WI38 (cell line): ENCODE results near the gene PIK3R6.
"Not testable (repeated sequence)": the region's sequence is repeated elsewhere in the genome, so short reads cannot be mapped to it uniquely, and the experiment has no call there.

ENCODE experiments used
- H3K4me3 ChIP-seq: 2 replicates; pipeline ENCODE4 v1.5.1; 2011; ENCODE audit warnings: low read depth, mild to moderate bottlenecking, control low read depth, low read length
- CTCF ChIP-seq: IDR thresholded peaks from 2 replicates; pipeline ENCODE4 v1.5.1; 2012; ENCODE audit warnings: low read depth, mild to moderate bottlenecking, control low read depth, low read length

The PIK3R6 gene

GRCh38 chr17:8887834-8888703, 20.6 kb upstream of the PIK3R6 start:
- no peak for TF ChIP-seq CTCF

GRCh38 chr17:8887301-8887700, 19.8 kb upstream of the PIK3R6 start:
- no peak overlapping the region for H3K4me3 ChIP-seq

More at GRCh38 chr17:8887834-8888703, 20.6 kb upstream of the PIK3R6 start:
- H3K4me3 ChIP-seq: no peak overlapping the region

GRCh38 chr17:8885967-8886684, 18.7 kb upstream of the PIK3R6 start:
- no peak for TF ChIP-seq CTCF
- H3K4me3 ChIP-seq: no peak overlapping the region

More at GRCh38 chr17:8887301-8887700, 19.8 kb upstream of the PIK3R6 start:
- no peak for TF ChIP-seq CTCF

GRCh38 chr17:8885163-8885966, 17.9 kb upstream of the PIK3R6 start:
- H3K4me3 ChIP-seq: not testable (repeated sequence)

GRCh38 chr17:8884336-8884990, 17.0 kb upstream of the PIK3R6 start:
- H3K4me3 ChIP-seq: no peak overlapping the region
- no peak for TF ChIP-seq CTCF

- no peak for TF ChIP-seq CTCF
- H3K4me3 ChIP-seq: no peak overlapping the region
Observed at GRCh38 chr17:8883353-8883752, 15.9 kb upstream of the PIK3R6 start.

GRCh38 chr17:8881606-8882005, 14.1 kb upstream of the PIK3R6 start:
- H3K4me3 ChIP-seq: no peak overlapping the region
- TF ChIP-seq CTCF: no peak
